ENCODE data around the gene SEMA3D.

GRCh38 chr7:85095366-85095765, 91.5 kb downstream of the SEMA3D start:
- TF ChIP-seq CTCF (IDR thresholded peaks at IDR 0.05) (no peak), POLR2A (IDR thresholded peaks at IDR 0.05) (no peak)
